Stimulated activated CD8-positive, alpha-beta memory T cell treated with anti-CD3 and anti-CD28 coated beads, Interleukin-15, amount 100 ng/mL, for 24 hours (primary cell): ENCODE results near the gene IWS1.

Experiments used
- DNase-seq: peaks from one replicate; pipeline ENCODE4 v3.0.0-alpha.2; 2020; ENCODE audit warnings: low read depth

IWS1 gene

DNA sequence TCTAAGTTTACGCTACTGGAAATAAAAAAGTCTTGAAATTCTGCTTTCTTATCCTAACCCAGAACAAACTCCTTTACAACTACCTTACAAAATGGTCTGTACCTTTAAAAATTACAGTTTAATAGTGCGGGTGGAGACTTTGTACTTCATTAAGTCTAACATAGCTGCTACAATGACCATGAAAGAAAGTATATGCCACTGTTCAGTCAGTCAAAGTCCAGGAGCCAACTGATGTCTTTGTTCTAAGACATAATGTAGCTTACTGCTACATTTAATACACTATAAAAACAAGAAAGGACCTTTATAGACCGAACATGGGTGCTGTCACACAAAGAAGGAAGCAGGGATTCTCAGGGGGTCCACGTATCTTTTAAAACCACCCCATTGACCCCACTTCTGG is 36.0 kb downstream of the IWS1 start:
- DNase-seq = no peak

DNA sequence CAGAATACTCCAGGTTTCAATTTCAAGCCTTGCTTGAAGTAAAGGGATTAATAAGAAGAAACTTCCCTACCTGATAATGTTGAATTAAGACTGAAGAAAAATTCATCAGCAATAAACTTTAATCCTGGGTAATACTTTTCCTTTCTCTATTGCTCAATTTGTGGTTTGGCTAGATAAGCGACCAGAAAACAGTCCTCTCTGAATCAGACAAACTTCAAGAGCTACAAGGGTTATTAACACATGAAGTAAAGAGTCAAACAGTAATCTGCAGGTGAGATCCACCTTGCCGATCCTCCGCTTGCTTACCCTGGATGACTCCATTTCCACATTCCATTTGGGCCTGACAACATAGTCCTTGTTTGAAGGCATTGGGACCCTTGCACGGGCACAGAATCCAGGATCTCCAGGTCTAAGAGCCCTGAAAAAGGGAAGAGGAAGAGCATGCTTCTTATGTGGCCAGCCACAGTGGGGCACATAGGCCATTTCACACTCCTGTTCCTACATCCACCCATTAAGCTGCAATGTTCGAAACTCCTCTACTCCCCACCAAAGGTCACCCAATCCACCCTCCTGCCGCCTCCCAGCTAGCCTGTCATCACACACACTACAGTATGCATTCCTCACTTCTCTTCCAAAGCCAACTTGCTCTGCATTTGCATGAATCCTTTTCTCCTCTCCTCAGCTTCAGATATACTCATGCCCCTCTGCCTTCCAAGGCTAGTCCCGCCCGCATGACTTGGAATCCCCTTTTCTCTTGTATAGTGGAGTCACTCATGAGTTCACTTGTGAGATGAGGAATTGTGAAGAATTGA is 39.8 kb downstream of the IWS1 start:
- DNase-seq = no peak

DNA sequence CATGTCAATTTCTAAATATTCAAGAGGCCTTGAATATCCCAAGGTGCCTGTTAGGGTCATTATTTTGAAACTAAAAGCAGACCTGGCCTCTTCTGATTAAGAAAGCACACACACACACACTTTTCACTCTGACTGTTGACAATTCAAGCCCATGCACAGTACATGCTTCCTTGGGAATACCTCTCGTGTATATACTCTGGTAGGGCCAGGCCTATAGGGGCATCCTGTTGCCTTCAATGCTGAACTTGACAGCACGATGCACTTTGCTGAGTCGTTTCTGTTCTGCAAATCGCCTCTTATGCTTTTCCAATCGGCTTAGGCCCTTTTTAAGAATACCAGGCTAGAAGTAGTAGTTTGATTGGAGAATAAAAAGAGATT is 40.6 kb downstream of the IWS1 start:
- no peak for DNase-seq

DNA sequence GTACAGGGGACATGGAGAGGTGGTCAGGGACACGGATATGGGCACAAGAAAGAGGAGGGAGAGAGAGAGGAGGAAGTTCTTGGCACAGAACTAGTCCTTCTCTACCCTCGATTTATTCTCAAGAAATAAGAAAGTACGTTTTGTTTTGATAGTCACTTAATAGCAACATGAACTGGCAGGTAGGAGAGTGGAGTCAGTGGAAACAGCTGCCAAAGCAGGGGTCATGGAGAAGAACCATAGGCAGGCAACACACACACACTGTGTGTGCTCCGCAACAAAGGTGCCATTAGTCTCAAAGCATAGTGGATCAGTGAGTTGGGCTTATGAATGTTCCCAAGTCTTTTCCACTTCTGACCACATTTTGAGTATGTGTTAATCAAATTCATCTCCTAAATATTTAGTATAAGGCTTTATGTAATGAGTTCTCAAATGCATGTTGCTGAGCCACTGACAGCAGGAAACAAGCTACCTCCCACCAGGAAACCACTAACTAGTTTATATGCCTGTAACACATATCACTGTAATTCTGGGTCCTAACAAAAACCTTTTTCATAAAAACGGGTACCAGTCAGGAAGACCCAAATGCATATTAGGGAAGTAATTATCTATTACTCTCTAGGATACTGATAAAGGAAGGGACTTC is 41.1 kb downstream of the IWS1 start:
- no peak for DNase-seq

DNA sequence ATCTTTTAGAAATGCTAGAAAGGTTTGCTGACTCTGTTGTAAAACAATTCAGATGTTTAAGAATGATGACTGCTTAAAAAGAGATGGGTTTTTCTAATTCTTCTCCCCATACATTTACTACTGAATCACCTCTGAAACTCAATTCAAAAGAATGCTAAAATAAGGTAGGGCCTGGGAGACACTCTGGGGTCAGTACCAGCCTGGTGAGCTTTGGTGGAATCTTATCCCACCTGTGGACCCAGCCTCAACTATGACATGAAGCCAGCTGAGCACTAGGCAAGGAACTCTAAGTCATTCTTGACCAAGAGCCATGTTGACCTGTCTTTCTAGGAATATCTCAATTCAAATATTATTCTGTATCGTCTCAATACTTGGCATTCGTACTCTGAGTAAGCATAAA is 44.3 kb downstream of the IWS1 start:
- DNase-seq = no peak

DNA sequence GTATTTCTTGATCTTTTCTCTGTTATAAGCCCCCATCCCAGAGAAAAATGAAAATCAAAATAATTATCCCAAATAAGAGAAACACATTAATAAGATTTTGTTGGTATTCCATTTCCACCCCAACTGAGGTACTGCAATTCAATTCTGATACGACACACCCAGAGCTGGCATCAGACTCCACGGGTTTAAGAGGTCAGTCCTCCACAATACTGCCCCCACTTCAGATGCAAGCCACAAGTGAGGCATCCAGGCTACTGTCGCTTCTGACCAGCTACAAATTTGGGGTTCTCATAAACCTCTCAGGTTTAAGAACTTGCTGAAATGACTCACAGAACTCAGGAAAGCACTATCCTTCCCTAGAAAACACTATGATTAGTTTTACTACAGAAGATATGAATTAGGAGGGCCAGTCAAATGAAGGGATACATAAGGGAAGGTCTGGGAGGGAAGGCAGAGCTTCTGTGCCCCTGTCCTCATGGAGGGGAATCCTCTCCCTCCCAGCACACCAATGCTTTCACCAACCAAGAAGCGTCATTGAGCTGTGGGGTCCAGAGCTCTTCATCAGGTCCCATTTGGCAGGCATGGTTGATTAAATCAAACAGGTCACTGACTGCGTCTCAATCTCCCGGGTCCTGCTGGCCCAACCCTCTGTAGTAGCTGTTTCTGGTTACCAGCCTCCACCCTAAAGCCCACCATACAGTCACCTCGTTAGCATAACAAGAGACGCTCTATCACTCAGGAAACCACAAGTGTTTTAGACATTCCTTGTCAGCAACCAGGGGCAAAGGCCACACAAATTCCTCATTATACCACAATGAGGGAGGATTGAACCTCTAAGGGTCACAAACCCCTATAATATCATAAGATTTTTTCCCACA is 46.2 kb downstream of the IWS1 start:
- DNase-seq = no peak

DNA sequence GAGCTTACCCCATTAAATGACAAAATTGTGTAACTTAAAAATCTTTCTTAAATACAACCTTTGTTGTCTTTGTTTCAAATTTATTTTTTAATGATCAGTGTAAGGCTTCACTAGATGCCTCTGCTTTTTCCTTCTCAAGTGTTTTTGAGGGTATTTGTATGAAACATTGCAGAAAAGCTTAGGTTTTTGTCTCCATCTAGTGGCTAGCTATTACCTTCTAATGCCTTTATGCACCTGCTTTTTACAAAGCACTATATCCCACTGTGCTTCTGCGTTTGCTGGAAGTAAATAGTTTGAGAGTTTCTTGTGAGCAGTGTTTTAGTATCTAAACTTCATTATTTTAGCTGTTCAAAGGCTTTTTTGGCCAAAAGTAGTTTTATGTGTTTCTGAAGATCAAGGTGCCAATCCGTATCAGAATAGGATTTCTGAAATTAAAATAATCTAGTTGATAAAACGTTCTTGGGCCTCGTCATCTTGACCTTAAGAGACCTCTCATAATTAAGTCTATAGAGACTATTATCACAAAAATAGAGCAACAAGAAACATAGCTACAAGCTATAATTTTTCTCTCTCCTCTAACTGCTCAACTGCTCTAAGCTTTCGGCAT is 47.0 kb downstream of the IWS1 start:
- no peak for DNase-seq

DNA sequence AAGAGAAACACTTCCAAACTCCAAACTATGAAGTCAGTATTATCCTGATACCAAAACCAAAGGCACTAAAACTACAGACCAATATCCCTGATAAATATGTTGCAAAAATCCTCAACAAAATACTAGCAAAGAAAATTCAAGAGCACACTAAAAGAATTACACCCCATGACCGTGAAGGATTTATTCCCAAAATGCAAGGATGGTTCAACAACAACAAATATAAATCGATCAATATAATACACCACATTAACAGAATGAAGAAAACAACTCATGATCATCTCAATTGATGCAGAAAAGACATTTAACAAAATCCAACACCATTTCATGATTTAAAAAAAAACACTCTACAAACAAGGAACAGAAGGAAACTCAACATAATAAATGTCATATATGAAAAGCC is 50.5 kb downstream of the IWS1 start:
- DNase-seq = no peak

DNA sequence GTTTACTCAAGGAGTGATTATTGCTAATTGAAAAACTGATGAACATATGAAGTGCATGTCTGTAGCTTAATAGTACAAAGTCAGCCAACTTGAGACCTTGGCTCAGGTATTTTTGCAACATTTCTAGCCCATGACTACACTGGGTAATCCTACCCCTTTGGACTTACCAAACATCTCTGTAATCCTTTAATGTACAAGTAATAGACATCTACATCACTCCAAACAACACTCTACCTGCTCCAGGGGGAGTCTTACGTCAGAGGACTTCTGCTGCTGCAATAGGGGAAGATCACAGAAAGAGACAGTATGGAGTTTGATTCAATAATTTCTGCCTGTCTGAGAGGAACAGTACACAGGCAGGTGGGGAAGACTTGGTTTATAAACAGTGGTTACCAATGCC is 54.0 kb downstream of the IWS1 start:
- DNase-seq = no peak

DNA sequence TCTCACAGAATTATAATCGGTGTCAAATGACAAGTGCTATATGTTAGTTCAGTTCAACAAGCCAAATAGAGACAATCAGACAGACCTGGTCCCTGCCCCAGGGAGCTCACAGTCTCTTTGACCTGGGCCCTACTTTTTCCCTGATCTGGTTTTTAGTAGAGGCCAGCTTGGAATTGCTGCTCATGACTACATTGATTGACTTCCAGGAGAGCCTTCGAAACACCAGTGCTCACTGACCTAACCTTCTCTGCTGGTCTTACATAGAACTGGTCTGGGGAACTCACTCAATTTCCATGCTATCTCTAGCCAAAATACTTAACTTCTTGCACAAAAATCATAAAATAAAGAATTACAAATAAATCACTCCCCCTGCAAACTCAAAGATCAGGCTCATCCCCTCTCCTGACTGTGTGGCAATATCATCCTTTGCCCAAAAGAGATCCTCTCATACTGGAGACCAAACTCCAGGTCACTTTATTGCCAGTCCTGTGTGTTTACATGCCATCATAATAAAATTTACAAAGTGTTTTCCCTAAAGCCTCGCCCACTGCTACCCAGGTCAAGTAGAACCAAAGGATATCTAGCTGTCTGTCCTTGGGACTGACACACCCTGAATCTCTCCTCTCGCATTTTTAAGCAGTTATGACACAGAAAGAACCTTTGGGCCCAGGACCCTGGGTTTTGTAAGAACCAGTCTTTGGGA is 54.9 kb downstream of the IWS1 start:
- no peak for DNase-seq

DNA sequence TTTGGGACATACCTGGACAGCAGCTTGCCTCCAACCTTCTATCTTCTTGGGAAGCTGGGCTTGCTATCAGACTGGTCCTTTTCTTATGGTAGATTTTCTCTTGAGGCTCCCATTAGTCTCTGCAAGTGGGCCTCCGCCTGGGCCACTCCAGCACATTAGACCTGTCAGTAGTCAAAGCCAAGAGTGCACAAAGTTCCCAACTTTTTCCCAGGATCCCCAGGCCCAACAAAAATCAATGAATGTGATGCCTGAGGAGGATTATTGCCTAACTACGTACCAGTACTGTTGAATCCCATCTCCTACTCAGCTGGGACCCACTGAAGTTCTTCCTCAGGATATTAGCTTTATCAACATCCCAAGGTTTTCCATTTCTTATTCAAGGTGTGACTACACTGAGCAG is 56.3 kb downstream of the IWS1 start:
- DNase-seq = no peak

DNA sequence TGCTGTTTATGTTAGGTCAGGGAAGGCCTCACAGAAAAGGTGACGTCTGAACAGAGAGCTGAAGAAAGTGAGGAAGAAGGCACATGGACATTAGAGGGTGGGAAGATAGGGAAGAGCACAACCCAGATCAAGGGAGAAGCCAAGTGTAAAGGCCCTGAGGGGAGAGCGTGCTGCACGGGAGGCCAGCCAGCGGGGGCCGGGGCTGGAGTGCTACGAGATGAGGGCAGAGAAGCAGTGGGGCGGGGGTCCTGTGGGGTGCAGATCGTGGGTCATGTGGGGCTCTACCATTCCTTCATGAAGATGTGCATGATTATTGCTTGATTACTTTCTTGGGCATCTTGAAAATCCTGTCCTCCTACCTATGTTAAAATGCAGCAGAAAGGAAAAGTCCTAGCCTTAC is 57.2 kb downstream of the IWS1 start:
- no peak for DNase-seq

DNA sequence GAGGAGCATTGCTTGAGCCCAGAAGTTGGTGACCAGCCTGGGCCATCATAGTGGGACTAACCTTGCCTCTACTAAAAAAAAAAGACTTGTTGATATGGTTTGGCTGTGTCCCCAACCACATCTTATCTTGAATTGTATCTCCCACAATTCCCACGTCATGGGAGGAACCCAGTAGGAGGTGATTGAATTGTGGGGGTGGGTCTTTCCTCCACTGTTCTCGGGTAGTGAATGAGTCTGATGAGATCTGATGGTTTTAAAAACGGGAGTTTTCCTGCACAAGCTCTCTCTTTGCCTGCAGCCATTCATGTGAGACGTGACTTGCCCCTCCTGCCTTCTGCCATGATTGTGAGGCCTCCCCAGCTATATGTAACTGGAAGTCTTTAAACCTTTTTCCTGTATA is 61.0 kb downstream of the IWS1 start:
- no peak for DNase-seq

DNA sequence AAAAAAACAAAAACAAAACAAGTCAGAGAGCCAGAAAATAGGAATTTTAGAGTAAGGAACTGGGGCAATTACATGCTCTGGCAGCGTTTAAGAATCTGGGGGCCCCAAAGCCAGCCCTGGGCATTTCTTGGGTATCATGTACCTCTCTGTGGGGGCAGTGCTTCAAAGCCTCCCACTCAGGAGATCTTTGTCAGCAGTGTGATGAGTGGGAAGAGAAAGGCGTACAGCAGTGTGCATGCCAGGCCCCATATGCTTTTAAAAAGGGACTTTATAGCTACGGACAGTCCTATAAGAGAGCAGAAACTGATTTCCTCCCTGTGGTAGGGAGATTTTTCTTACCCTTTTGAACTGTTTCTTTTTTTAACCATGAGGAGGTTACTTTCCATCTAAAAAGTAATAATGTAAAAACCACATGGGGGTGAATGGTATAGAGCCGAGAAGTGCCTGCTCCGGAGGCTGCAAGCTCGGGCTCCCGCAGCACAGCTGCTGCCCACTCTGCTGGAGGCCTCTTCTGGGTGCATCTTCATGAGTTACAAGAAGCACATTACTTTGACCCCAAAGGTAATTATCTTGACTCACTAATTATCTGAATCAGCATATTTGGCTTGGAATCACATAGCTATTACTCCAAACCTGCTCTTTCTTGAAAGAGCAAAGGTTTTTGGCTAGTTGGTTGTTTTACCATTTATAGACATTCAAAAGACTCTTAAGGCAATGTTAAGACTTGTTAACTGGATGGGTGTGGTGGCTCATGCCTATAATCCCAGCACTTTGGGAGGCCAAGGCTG is 61.6 kb downstream of the IWS1 start:
- no peak for DNase-seq

DNA sequence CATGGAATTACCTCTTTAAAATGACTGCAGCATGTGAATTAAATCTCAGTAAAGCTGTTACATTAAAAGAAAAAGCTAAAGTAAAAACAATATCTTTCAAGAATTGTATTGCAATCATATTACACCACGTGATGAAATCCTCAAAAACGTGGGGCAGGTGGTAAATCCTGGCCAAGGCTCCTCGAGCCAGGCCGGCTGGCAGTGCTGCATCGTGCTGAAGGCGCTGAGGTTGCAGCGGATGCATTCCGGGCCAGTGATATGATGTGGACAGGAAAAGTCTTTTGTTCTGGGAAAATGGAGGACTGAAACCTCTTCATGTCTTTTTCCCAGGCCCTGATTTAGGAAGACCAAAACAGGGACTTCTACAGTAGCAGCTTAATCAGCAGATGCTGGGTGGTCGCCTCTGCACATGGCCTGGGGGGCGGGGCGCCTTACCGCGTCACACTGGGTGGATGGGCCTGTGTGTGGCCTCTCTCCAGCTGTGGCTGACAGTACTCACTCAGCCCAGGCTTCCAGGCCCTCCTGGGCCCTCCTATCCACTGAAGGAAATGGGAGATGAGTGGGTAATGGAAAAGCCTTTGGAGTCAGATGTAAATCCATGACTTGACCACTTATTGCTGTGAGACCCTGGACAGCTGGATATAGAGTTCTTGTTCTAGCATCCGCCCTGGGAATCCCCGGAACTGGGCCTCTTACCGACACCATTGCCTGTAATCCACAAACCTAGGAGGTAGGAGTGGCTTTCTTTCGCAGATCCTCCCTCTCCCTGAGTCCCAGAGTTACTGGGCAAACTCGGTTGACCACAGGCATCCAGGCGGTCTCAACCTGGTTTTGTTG is 62.9 kb downstream of the IWS1 start:
- no peak for DNase-seq

DNA sequence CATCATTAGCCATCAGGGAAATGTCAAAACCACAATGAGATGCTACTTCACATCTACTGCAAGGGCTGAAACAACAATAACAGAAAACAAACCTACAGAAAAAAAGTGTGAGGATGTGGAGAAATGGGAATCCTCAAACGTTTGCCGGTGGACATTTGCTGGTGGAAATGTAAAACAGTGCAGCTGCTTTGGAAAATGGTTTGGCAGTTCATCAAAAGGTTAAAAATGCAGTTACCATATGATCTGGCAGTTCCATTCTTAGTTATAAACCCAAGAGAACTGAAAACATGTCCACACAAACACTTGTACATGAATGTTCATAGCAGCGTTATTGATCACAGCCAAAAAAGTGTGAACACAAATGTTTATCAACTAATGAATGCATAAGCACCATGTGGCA is 63.8 kb downstream of the IWS1 start:
- no peak for DNase-seq

DNA sequence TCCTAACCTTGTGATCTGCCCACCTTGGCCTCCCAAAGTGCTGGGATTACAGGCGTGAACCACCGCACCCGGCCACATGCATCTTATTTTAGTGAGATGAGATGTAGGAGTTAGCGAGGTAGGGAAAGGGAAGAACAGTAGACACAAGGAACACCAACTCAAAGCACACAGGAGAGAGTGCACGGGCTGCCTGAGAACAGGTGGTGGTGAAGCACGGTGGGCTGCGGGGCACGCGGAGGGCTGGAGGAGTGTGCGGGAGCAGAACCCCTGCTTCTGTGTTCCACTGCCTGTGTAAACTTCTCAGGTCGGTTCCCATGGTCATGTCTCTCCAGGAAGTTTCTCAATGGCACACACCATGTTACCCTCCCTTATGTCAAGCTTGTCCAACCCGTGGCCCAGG is 69.3 kb downstream of the IWS1 start:
- DNase-seq = no peak

DNA sequence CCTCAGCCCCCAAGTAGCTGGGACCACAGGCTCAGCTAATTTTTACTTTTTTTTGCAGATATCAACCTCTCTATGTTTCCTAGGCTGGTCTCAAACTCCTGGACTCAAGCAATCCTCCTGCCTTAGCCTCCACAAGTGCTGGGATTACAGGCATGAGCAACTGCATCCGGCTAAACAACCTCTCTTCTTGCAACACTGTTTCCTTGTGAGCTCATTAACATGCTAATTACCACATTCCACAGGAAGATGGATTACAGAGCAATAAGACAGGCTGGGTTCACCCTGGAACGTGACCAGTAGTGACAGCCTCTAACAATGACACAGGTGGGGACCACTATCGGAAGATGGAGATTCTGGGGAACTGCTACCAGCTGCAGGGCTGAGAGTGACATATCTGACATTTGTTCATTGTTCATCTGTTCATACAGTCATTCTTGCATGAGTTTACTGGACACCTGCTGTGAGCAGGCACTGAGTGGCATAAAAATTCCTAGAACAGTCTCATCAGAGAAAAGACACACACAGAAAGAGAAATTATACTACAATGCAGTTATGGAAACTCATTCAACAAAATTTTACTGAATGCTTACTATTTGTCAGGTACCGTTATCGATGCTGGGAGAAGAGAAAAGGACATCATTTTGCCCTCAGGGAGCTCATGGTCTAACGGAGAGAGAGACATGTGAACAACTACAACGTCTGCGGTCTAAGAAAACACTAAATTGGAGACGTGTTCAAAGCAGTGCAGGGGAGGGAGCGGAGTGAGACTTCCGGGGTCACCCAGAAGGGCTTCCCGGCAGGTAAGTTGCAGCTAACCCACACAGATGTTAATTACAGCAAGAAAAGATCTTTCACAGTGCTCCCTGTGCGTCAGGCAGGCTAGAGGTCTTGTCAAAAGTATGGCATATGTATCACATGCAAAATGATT is 70.5 kb downstream of the IWS1 start:
- DNase-seq = no peak
